ENCODE data around the gene ADPRHL1.

Gene ADPRHL1

GRCh38 chr13:113402471-113403254 lies 50.6 kb downstream of the ADPRHL1 start:
- TF ChIP-seq CTCF (IDR thresholded peaks at IDR 0.05): no peak

GRCh38 chr13:113401452-113402415 lies 51.6 kb downstream of the ADPRHL1 start:
- no peak for TF ChIP-seq CTCF (IDR thresholded peaks at IDR 0.05)

- no peak for TF ChIP-seq CTCF (IDR thresholded peaks at IDR 0.05)
Observed at GRCh38 chr13:113400621-113401451, 52.5 kb downstream of the ADPRHL1 start.

- no peak for TF ChIP-seq CTCF (IDR thresholded peaks at IDR 0.05)
Observed at GRCh38 chr13:113399755-113400149, 53.5 kb downstream of the ADPRHL1 start.

- no peak for TF ChIP-seq CTCF (IDR thresholded peaks at IDR 0.05)
Observed at GRCh38 chr13:113398963-113399754, 54.1 kb downstream of the ADPRHL1 start.

- TF ChIP-seq CTCF (IDR thresholded peaks at IDR 0.05): no peak
Observed at GRCh38 chr13:113397608-113398425, 55.5 kb downstream of the ADPRHL1 start.
